Activated naive CD4-positive, alpha-beta T cell treated with anti-CD3 and anti-CD28 coated beads, Interleukin-2, amount 50 U/mL, for 24 hours (primary cell): ENCODE measurements around the gene SLC9A1.

ENCODE experiments used
- H3K27ac Mint-ChIP-seq: one replicate; pipeline ENCODE4 v1.8.0; 2021; ENCODE audit warnings: mild to moderate bottlenecking, mixed read lengths
- H3K27me3 Mint-ChIP-seq: one replicate; pipeline ENCODE4 v1.8.0; 2021; ENCODE audit warnings: mixed read lengths
- H3K36me3 Mint-ChIP-seq: one replicate; pipeline ENCODE4 v1.8.0; 2021; ENCODE audit warnings: mixed read lengths
- H3K4me1 Mint-ChIP-seq: one replicate; pipeline ENCODE4 v1.8.0; 2021; ENCODE audit warnings: mixed read lengths
- H3K4me3 Mint-ChIP-seq: one replicate; pipeline ENCODE4 v1.8.0; 2021; ENCODE audit warnings: mild to moderate bottlenecking, mixed read lengths
- H3K9me3 Mint-ChIP-seq: one replicate; pipeline ENCODE4 v1.8.0; 2021; ENCODE audit warnings: mixed read lengths

The SLC9A1 gene

GRCh38 chr1:27108588-27108987, 46.3 kb downstream of the SLC9A1 start:
- peaks cover 32% of the 10 kb centered on the region for H3K4me1 Mint-ChIP-seq
- H3K9me3 Mint-ChIP-seq: no peaks in the 10 kb centered on the region
- H3K36me3 Mint-ChIP-seq: peaks cover 1% of the 10 kb centered on the region
- no peak overlapping the region for H3K27ac Mint-ChIP-seq
- H3K4me3 Mint-ChIP-seq: no peak overlapping the region
- no peaks in the 10 kb centered on the region for H3K27me3 Mint-ChIP-seq

DNA sequence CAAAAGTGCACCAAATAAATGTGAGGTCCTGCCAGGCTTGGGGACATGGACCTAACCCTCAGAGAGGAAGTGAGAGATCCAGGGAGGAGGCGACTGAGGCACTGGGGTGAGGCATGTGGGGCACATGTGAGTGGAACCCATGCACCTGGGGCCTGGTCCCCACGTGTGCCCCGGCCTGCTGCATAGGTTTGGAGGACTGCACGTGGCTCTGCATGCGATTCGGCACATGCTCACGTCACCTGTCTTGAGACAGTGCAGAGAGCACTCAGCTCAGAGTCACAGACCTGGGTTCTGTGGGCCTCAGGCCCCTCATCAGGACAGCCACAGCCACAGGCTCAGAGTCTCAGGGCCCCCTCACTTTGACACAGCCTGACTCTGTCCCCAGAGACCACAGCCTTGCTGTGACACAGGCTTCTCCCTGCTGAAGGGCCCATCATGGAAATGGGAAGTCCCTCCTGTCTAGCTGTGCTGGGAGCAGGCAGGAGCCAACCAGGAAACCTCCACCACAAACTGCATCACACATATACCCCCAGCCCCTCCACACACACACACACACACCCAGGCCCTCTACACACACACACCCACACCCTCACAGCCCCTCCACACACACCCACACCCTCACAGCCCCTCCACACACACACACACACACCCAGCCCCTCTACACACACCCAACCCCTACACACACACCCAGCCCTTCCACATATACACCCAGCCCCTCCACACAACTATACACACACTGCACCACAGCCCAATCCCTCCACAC, 48.2 kb downstream of the SLC9A1 start:
- H3K36me3 Mint-ChIP-seq: peaks cover 1% of the 10 kb centered on the region
- no peaks in the 10 kb centered on the region for H3K9me3 Mint-ChIP-seq
- H3K27me3 Mint-ChIP-seq: no peaks in the 10 kb centered on the region
- no peak overlapping the region for H3K27ac Mint-ChIP-seq
- H3K4me1 Mint-ChIP-seq: peaks cover 15% of the 10 kb centered on the region
- no peak overlapping the region for H3K4me3 Mint-ChIP-seq

- Mint-ChIP-seq H3K27ac (no peak overlapping the region), H3K27me3 (no peaks in the 10 kb centered on the region), H3K4me1 (peaks cover 10% of the 10 kb centered on the region), H3K9me3 (no peaks in the 10 kb centered on the region), H3K36me3 (peaks cover 1% of the 10 kb centered on the region), H3K4me3 (no peak overlapping the region)
These were observed 49.9 kb downstream of the SLC9A1 start for GRCh38 chr1:27105018-27105417.

- peaks cover 6% of the 10 kb centered on the region for H3K4me1 Mint-ChIP-seq
- no peaks in the 10 kb centered on the region for H3K27me3 Mint-ChIP-seq
- no peak overlapping the region for H3K27ac Mint-ChIP-seq
- H3K9me3 Mint-ChIP-seq: no peaks in the 10 kb centered on the region
- H3K4me3 Mint-ChIP-seq: no peak overlapping the region
- peaks cover 1% of the 10 kb centered on the region for H3K36me3 Mint-ChIP-seq
These were observed 51.4 kb downstream of the SLC9A1 start for GRCh38 chr1:27103498-27103897.

- Mint-ChIP-seq H3K27ac (peak overlapping the region; percentile 41), H3K4me1 (peaks cover 8% of the 10 kb centered on the region), H3K27me3 (no peaks in the 10 kb centered on the region), H3K9me3 (no peaks in the 10 kb centered on the region), H3K4me3 (no peak overlapping the region), H3K36me3 (peaks cover 1% of the 10 kb centered on the region)
These were observed 52.0 kb downstream of the SLC9A1 start for GRCh38 chr1:27102707-27103468.

DNA sequence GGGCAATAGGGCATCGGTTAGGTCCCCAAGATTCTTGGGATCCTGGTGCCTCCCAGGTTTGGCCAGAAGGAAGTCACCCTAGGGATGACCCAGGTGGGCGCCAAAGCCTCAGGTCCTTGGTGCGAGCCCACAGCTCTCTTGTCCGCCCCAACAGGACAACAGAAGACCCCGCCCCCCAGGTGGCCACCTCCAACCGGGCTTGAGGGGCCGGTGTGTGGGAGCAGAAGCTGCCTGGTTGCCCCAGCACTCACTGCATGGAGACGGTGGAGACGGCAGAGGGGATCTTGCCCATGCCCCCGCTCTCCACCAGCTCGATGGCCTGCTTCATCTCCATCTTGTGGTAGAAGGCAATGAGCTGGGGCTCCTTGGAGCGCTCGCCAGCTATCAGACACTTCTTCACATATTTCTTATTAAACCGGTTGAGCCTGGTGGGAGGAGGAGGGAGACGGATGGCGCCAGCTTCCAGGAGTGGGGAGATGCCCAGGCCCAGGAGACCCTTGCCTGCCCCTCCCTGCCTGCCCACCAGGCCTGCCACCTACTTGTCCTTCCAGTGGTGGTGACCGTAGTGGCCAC, 52.7 kb downstream of the SLC9A1 start:
- H3K36me3 Mint-ChIP-seq: peaks cover 1% of the 10 kb centered on the region
- H3K27me3 Mint-ChIP-seq: no peaks in the 10 kb centered on the region
- H3K27ac Mint-ChIP-seq: peak overlapping the region; percentile 41
- no peak overlapping the region for H3K4me3 Mint-ChIP-seq
- H3K4me1 Mint-ChIP-seq: peaks cover 6% of the 10 kb centered on the region
- H3K9me3 Mint-ChIP-seq: no peaks in the 10 kb centered on the region

GRCh38 chr1:27101696-27102095, 53.2 kb downstream of the SLC9A1 start:
- H3K4me3 Mint-ChIP-seq: no peak overlapping the region
- H3K36me3 Mint-ChIP-seq: peaks cover 1% of the 10 kb centered on the region
- H3K9me3 Mint-ChIP-seq: no peaks in the 10 kb centered on the region
- H3K27me3 Mint-ChIP-seq: no peaks in the 10 kb centered on the region
- H3K4me1 Mint-ChIP-seq: peaks cover 3% of the 10 kb centered on the region
- H3K27ac Mint-ChIP-seq: no peak overlapping the region

- Mint-ChIP-seq H3K4me3 (no peak overlapping the region), H3K27ac (no peak overlapping the region), H3K9me3 (no peaks in the 10 kb centered on the region), H3K4me1 (peaks cover 3% of the 10 kb centered on the region), H3K27me3 (no peaks in the 10 kb centered on the region), H3K36me3 (peaks cover 1% of the 10 kb centered on the region)
These were observed 53.9 kb downstream of the SLC9A1 start for GRCh38 chr1:27101054-27101491.

DNA sequence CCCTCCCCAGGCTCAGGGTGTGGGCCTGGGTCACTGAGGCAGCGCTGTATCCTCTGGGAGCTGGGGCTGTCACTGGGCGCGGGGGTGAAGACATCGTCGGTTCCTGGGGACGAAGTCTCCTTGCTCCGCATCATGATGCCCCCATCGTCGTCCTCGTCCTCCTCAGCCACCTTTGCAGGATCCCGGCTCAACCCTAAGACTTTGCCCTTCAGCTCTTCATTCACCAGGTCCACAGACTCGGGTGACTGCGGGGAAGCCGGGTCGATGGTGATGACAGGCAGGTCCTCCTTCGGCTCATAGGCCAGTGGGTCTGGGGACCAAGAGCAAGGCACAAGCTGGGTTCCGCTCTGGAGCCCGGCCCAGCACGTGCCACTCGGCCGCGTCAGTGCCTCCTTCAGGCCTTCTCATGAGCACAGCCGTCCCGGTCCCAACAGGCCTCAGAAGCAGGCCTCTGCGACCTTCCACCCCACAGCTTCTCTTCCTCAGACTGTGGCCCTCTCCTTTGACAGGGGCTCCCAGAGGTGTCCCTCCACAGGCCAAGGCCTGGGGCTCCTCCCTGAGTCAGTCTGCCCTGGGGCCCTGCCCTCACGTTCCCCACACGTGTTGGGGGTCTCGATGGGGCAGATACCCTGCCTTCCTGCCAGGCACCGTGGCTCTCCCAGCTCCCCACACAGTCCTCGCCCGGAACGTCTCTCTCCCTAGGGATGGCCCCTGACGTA, 54.4 kb downstream of the SLC9A1 start:
- H3K27me3 Mint-ChIP-seq: no peaks in the 10 kb centered on the region
- H3K36me3 Mint-ChIP-seq: no peaks in the 10 kb centered on the region
- no peaks in the 10 kb centered on the region for H3K9me3 Mint-ChIP-seq
- peaks cover 3% of the 10 kb centered on the region for H3K4me1 Mint-ChIP-seq
- H3K4me3 Mint-ChIP-seq: no peak overlapping the region
- no peak overlapping the region for H3K27ac Mint-ChIP-seq

DNA sequence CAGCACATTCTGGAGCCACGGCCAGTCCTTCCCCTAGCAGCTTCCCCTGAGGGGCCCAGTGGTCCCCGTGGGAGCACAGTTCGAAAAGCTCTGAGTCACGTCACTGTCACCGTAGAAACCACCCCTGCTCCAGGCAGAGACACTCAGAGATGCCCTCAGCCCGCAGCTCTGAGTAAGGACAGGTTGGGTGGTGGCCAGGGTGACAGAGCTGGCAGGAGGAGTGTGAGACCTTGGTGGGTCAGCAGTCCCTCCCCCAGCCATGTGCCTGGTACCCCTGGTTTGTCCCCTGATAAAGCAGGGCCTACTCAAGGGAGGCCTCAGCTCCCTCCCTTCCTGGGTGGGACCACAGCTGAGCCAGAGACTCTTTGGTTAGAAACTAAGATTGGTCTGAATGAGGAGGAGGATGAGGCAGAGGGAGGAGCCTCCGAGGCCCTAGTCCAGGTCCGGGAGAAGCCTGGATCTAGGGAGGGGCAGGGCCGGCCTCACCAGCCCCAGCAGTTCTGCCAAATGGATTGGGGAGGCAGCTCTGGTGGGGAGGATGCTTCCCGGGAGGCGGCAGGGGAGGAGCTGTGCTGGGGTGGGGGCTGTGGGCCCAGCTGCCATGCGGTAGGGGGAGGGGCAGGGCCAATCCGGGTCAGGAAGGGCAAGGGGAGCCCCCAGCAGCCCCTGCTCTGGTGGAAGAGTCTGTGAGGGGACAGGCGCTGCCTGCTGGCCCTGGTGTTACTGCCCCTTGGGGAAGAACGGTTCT, 55.2 kb downstream of the SLC9A1 start:
- Mint-ChIP-seq H3K9me3 (no peaks in the 10 kb centered on the region), H3K27ac (no peak overlapping the region), H3K4me3 (no peak overlapping the region), H3K27me3 (no peaks in the 10 kb centered on the region), H3K4me1 (peaks cover 3% of the 10 kb centered on the region), H3K36me3 (no peaks in the 10 kb centered on the region)

DNA sequence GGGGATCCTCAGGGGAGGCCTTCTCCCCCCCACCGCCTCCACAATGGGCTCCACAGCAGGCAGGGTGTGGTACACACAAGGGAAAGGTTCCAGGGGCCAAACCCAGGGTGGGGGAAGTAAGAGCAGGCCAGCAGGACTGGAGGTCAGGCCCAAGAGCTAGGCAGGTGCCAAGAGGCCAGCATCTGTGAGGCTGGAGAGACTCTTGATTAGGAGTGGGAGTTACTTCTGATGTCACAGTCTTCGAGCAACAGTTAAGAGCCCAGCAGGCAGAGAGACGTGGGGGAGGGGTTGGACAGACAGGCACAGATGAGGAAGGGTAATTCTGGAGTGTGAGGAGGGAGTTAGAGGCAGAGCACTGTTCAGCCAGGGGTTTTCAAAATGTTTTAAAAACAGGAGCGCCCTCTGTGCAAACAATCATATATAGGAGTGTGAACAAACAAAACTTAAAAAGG, 55.8 kb downstream of the SLC9A1 start:
- H3K27ac Mint-ChIP-seq: no peak overlapping the region
- peaks cover 3% of the 10 kb centered on the region for H3K4me1 Mint-ChIP-seq
- no peaks in the 10 kb centered on the region for H3K27me3 Mint-ChIP-seq
- H3K9me3 Mint-ChIP-seq: no peaks in the 10 kb centered on the region
- H3K36me3 Mint-ChIP-seq: no peaks in the 10 kb centered on the region
- H3K4me3 Mint-ChIP-seq: no peak overlapping the region

GRCh38 chr1:27098431-27099134, 56.3 kb downstream of the SLC9A1 start:
- H3K27me3 Mint-ChIP-seq: no peaks in the 10 kb centered on the region
- no peaks in the 10 kb centered on the region for H3K9me3 Mint-ChIP-seq
- H3K36me3 Mint-ChIP-seq: no peaks in the 10 kb centered on the region
- H3K4me1 Mint-ChIP-seq: peaks cover 3% of the 10 kb centered on the region
- peak overlapping the region; percentile 51 for H3K27ac Mint-ChIP-seq
- H3K4me3 Mint-ChIP-seq: no peak overlapping the region

GRCh38 chr1:27097484-27097917, 57.4 kb downstream of the SLC9A1 start:
- Mint-ChIP-seq H3K27ac (no peak overlapping the region), H3K27me3 (no peaks in the 10 kb centered on the region), H3K4me1 (peaks cover 3% of the 10 kb centered on the region), H3K4me3 (no peak overlapping the region), H3K9me3 (no peaks in the 10 kb centered on the region), H3K36me3 (no peaks in the 10 kb centered on the region)

DNA sequence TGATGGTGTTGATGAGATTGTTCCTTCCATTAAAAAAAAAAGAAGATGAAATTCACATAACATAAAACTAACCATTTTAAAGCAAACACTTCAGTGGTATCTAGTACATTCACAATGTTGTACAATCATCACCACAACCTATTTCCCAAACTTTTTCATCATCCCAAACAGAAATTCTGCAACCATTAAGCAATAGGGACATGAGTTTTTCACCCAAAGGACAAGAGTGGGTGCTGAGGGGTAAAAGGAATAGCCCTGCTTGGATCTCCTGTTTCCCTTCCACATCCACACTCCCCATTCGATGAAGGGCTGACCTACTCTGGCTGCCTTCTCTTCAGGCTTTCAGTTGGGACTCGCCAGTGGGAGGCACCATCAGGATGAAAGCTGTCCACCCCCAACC, 59.3 kb downstream of the SLC9A1 start:
- Mint-ChIP-seq H3K27me3 (no peaks in the 10 kb centered on the region), H3K4me3 (no peak overlapping the region), H3K36me3 (no peaks in the 10 kb centered on the region), H3K4me1 (peaks cover 3% of the 10 kb centered on the region), H3K27ac (no peak overlapping the region), H3K9me3 (no peaks in the 10 kb centered on the region)
